GM18909 (cell line): ENCODE results near the gene OR4A47.
"Not testable (repeated sequence)": the region's sequence is repeated elsewhere in the genome, so short reads cannot be mapped to it uniquely, and the experiment has no call there.

Experiments used
- ATAC-seq: cut with Tn5 transposase; IDR thresholded peaks from one replicate; pipeline ENCODE4 v1.9.1; 2021; ENCODE audit warnings: mild to moderate bottlenecking; ENCODE audit not compliant: unreplicated experiment, poor library complexity

Gene OR4A47, protein sequence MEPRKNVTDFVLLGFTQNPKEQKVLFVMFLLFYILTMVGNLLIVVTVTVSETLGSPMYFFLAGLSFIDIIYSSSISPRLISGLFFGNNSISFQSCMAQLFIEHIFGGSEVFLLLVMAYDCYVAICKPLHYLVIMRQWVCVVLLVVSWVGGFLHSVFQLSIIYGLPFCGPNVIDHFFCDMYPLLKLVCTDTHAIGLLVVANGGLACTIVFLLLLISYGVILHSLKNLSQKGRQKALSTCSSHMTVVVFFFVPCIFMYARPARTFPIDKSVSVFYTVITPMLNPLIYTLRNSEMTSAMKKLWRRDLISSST

GRCh38 chr11:48488493-48488892 is at the start of gene OR4A47:
TSS of gene OR4A47 (plus strand) at chr11:48488793. CDS start at chr11:48488793, 0 bp downstream.
- ATAC-seq, result not testable (repeated sequence)

GRCh38 chr11:48455909-48456308 is 32.7 kb upstream of the OR4A47 start:
- ATAC-seq, result not testable (repeated sequence)

- ATAC-seq, result not testable (repeated sequence)
Observed at GRCh38 chr11:48473966-48474365, 14.6 kb upstream of the OR4A47 start.

- ATAC-seq, result not testable (repeated sequence)
Observed at GRCh38 chr11:48474703-48475102, 13.9 kb upstream of the OR4A47 start.

GRCh38 chr11:48506169-48506568 is 17.6 kb downstream of the OR4A47 start:
- not testable (repeated sequence) for ATAC-seq

GRCh38 chr11:48538991-48539390 is 50.4 kb downstream of the OR4A47 start:
- no peak for ATAC-seq
